GM23338 (cell line): ENCODE measurements around the gene EEF1AKMT2. TPM values are rescaled to one million over a fixed set of nuclear protein-coding genes. Genes with fewer than 3 reads are reported as not detected.

Source experiments
- ATAC-seq: fragments of 200-7000 bp; cut with Tn5 transposase; 3 replicates; pipeline ENCODE4 v1.9.1; 2020
- DNase-seq: peaks from one replicate; pipeline ENCODE4 v3.0.0-alpha.2; 2015; ENCODE audit warnings: low spot score
- H2AFZ ChIP-seq: fragments of 200-600 bp; sonication (generic); 2 replicates; pipeline ENCODE4 v1.8.0; 2016; ENCODE audit warnings: antibody characterized with exemption, mild to moderate bottlenecking, moderate library complexity
- H3F3A ChIP-seq: fragments of 200-600 bp; sonication (generic); replicated peaks from 2 replicates; pipeline ENCODE4 v1.8.0; 2017; ENCODE audit warnings: antibody characterized with exemption, mixed run types, low read depth
- H3K27ac ChIP-seq: fragments of 200-600 bp; sonication (generic); 2 replicates; pipeline ENCODE4 v1.6.1; 2016; ENCODE audit warnings: low read depth
- H3K27me3 ChIP-seq: fragments of 200-600 bp; sonication (generic); 2 replicates; pipeline ENCODE4 v1.8.0; 2016; ENCODE audit warnings: mild to moderate bottlenecking, mixed run types, moderate library complexity; ENCODE audit not compliant: insufficient read depth
- H3K36me3 ChIP-seq: fragments of 200-600 bp; sonication (generic); 2 replicates; pipeline ENCODE4 v1.8.0; 2016; ENCODE audit warnings: mild to moderate bottlenecking; ENCODE audit not compliant: insufficient read depth
- H3K4me1 ChIP-seq: fragments of 200-600 bp; sonication (generic); 2 replicates; pipeline ENCODE4 v1.8.0; 2016; ENCODE audit warnings: mild to moderate bottlenecking, moderate library complexity; ENCODE audit not compliant: insufficient read depth
- H3K4me2 ChIP-seq: fragments of 200-600 bp; sonication (generic); 2 replicates; pipeline ENCODE4 v1.7.1; 2017; ENCODE audit warnings: mixed run types
- H3K4me3 ChIP-seq: fragments of 200-600 bp; sonication (generic); 2 replicates; pipeline ENCODE4 v1.6.1; 2016; ENCODE audit warnings: mixed run types
- H3K79me2 ChIP-seq: fragments of 200-600 bp; sonication (generic); replicated peaks from 2 replicates; pipeline ENCODE4 v1.8.0; 2017; ENCODE audit warnings: mild to moderate bottlenecking; ENCODE audit not compliant: insufficient read depth
- H3K9me2 ChIP-seq: fragments of 200-600 bp; sonication (generic); 2 replicates; pipeline ENCODE4 v1.8.0; 2017; ENCODE audit not compliant: insufficient read depth
- H4K20me1 ChIP-seq: fragments of 200-600 bp; sonication (generic); replicated peaks from 2 replicates; pipeline ENCODE4 v1.8.0; 2017; ENCODE audit warnings: mild to moderate bottlenecking; ENCODE audit not compliant: insufficient read depth
- H3K27ac Mint-ChIP-seq: 2 replicates; pipeline ENCODE4 v1.8.0; 2020; ENCODE audit warnings: inconsistent platforms, mild to moderate bottlenecking, moderate library complexity, mixed read lengths
- H3K27me3 Mint-ChIP-seq: 3 replicates; pipeline ENCODE4 v1.8.0; 2022; ENCODE audit warnings: low read depth, mild to moderate bottlenecking, moderate library complexity, mixed read lengths, inconsistent platforms; ENCODE audit not compliant: insufficient read depth, poor library complexity
- H3K36me3 Mint-ChIP-seq: 3 replicates; pipeline ENCODE4 v1.8.0; 2021; ENCODE audit warnings: low read depth, mild to moderate bottlenecking, inconsistent platforms, moderate library complexity, mixed read lengths
- H3K4me1 Mint-ChIP-seq: 3 replicates; pipeline ENCODE4 v1.8.0; 2020; ENCODE audit warnings: mild to moderate bottlenecking, inconsistent platforms, mixed read lengths
- H3K4me3 Mint-ChIP-seq: 3 replicates; pipeline ENCODE4 v1.8.0; 2021; ENCODE audit warnings: moderate library complexity, mild to moderate bottlenecking, inconsistent platforms, mixed read lengths
- H3K9me3 Mint-ChIP-seq: 3 replicates; pipeline ENCODE4 v1.8.0; 2020; ENCODE audit warnings: moderate library complexity, mild to moderate bottlenecking, inconsistent platforms, mixed read lengths
- CREB1 ChIP-seq: fragments of 250-450 bp; sonication (Bioruptor Pico); IDR thresholded peaks from 2 replicates; pipeline ENCODE4 v1.5.0; 2020; ENCODE audit warnings: low read depth, mild to moderate bottlenecking, moderate library complexity
- EZH2 ChIP-seq: fragments of 200-600 bp; sonication (generic); IDR thresholded peaks from one replicate; pipeline ENCODE4 v1.8.0; 2017; ENCODE audit warnings: antibody characterized with exemption, mild to moderate bottlenecking, low read depth; ENCODE audit not compliant: unreplicated experiment
- EZH2phosphoT487 ChIP-seq: fragments of 200-600 bp; sonication (generic); IDR thresholded peaks from one replicate; pipeline ENCODE4 v1.8.1; 2018; ENCODE audit warnings: antibody characterized with exemption; ENCODE audit not compliant: unreplicated experiment
- JUNB ChIP-seq: IDR thresholded peaks from one replicate; pipeline ENCODE4 v1.6.1; 2016; ENCODE audit warnings: antibody characterized with exemption; ENCODE audit not compliant: unreplicated experiment
- NANOG ChIP-seq: IDR thresholded peaks from 2 replicates; pipeline ENCODE4 v1.6.1; 2016; ENCODE audit warnings: antibody characterized with exemption, borderline replicate concordance
- POLR2AphosphoS5 ChIP-seq: IDR thresholded peaks from 2 replicates; pipeline ENCODE4 v1.6.1; 2016; ENCODE audit warnings: antibody characterized with exemption, low read depth
- STAT1 ChIP-seq: IDR thresholded peaks from one replicate; pipeline ENCODE4 v1.6.1; 2016; ENCODE audit warnings: antibody characterized with exemption; ENCODE audit not compliant: unreplicated experiment
- ZNF114 ChIP-seq: fragments of 250-450 bp; sonication (Bioruptor Pico); IDR thresholded peaks from 2 replicates; pipeline ENCODE4 v1.5.0; 2020; ENCODE audit warnings: mild to moderate bottlenecking, moderate library complexity
- ZNF331 ChIP-seq: fragments of 250-450 bp; sonication (Bioruptor Pico); IDR thresholded peaks from 2 replicates; pipeline ENCODE4 v1.5.0; 2020; ENCODE audit warnings: low read depth, mild to moderate bottlenecking, moderate library complexity
- polyA plus RNA-seq: library from polyadenylated mRNA; unstranded; fragments of >200 nt; fragmentation: Nextera tagmentation; extraction: Ambion mirVana; gene quantifications from 2 replicates; pipeline ENCODE4 v1.2.1, GENCODE V29; 2016
- total RNA-seq: library from RNA; depleted of rRNA; stranded (reverse); fragments of >200 nt; shearing (Covaris generic); gene quantifications from 2 replicates; pipeline ENCODE4 v1.2.3, GENCODE V29; 2014
- TF ChIP-seq, protein P1 (sequence below): IDR thresholded peaks from 2 replicates; pipeline ENCODE4 v1.6.1; 2016; ENCODE audit warnings: antibody characterized with exemption
- TF ChIP-seq, protein P2 (sequence below): fragments of 250-450 bp; sonication (Bioruptor Pico); IDR thresholded peaks from 2 replicates; pipeline ENCODE4 v1.5.0; 2020; ENCODE audit warnings: mild to moderate bottlenecking, moderate library complexity
- TF ChIP-seq, protein P3 (sequence below): IDR thresholded peaks from one replicate; pipeline ENCODE4 v1.6.1; 2018; ENCODE audit warnings: antibody characterized with exemption; ENCODE audit not compliant: unreplicated experiment
- TF ChIP-seq, protein P4 (sequence below), 2 experiments: fragments of 200-600 bp in 1 of 2; sonication (generic) in 1 of 2; conservative IDR thresholded peaks; 2 replicates each; pipeline versions ENCODE4 v1.5.1 to v1.6.1; 2016 to 2017; ENCODE audit warnings: antibody characterized with exemption in 2 of 2, low read depth in 2 of 2, mild to moderate bottlenecking in 2 of 2, moderate library complexity in 1 of 2

EEF1AKMT2 gene
- total and polyA plus RNA-seq, 2 experiments from 2014 or later, result 35.0 to 38.0 TPM

DNA sequence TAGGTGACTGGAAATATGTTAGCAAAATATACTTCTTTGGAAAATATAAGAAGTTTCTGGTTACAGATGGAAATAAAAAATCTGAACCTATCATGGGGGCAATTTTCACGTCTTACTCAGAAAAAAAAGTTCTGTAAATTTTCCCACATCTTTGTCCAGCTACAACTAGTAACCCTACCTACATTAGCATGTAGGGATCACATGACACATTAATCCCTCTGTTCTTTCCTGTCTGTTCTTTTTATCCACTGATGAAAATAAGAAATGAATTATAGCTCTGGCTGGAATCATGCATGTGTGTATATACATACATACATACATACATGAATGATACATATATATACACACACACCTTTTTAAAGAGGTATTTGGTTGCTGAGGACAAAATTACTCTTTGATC is 43.9 kb downstream of the EEF1AKMT2 start:
- TF ChIP-seq, protein P1, sequence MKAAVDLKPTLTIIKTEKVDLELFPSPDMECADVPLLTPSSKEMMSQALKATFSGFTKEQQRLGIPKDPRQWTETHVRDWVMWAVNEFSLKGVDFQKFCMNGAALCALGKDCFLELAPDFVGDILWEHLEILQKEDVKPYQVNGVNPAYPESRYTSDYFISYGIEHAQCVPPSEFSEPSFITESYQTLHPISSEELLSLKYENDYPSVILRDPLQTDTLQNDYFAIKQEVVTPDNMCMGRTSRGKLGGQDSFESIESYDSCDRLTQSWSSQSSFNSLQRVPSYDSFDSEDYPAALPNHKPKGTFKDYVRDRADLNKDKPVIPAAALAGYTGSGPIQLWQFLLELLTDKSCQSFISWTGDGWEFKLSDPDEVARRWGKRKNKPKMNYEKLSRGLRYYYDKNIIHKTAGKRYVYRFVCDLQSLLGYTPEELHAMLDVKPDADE, result no peak
- no peak for TF ChIP-seq NANOG
- TF ChIP-seq, protein P2, sequence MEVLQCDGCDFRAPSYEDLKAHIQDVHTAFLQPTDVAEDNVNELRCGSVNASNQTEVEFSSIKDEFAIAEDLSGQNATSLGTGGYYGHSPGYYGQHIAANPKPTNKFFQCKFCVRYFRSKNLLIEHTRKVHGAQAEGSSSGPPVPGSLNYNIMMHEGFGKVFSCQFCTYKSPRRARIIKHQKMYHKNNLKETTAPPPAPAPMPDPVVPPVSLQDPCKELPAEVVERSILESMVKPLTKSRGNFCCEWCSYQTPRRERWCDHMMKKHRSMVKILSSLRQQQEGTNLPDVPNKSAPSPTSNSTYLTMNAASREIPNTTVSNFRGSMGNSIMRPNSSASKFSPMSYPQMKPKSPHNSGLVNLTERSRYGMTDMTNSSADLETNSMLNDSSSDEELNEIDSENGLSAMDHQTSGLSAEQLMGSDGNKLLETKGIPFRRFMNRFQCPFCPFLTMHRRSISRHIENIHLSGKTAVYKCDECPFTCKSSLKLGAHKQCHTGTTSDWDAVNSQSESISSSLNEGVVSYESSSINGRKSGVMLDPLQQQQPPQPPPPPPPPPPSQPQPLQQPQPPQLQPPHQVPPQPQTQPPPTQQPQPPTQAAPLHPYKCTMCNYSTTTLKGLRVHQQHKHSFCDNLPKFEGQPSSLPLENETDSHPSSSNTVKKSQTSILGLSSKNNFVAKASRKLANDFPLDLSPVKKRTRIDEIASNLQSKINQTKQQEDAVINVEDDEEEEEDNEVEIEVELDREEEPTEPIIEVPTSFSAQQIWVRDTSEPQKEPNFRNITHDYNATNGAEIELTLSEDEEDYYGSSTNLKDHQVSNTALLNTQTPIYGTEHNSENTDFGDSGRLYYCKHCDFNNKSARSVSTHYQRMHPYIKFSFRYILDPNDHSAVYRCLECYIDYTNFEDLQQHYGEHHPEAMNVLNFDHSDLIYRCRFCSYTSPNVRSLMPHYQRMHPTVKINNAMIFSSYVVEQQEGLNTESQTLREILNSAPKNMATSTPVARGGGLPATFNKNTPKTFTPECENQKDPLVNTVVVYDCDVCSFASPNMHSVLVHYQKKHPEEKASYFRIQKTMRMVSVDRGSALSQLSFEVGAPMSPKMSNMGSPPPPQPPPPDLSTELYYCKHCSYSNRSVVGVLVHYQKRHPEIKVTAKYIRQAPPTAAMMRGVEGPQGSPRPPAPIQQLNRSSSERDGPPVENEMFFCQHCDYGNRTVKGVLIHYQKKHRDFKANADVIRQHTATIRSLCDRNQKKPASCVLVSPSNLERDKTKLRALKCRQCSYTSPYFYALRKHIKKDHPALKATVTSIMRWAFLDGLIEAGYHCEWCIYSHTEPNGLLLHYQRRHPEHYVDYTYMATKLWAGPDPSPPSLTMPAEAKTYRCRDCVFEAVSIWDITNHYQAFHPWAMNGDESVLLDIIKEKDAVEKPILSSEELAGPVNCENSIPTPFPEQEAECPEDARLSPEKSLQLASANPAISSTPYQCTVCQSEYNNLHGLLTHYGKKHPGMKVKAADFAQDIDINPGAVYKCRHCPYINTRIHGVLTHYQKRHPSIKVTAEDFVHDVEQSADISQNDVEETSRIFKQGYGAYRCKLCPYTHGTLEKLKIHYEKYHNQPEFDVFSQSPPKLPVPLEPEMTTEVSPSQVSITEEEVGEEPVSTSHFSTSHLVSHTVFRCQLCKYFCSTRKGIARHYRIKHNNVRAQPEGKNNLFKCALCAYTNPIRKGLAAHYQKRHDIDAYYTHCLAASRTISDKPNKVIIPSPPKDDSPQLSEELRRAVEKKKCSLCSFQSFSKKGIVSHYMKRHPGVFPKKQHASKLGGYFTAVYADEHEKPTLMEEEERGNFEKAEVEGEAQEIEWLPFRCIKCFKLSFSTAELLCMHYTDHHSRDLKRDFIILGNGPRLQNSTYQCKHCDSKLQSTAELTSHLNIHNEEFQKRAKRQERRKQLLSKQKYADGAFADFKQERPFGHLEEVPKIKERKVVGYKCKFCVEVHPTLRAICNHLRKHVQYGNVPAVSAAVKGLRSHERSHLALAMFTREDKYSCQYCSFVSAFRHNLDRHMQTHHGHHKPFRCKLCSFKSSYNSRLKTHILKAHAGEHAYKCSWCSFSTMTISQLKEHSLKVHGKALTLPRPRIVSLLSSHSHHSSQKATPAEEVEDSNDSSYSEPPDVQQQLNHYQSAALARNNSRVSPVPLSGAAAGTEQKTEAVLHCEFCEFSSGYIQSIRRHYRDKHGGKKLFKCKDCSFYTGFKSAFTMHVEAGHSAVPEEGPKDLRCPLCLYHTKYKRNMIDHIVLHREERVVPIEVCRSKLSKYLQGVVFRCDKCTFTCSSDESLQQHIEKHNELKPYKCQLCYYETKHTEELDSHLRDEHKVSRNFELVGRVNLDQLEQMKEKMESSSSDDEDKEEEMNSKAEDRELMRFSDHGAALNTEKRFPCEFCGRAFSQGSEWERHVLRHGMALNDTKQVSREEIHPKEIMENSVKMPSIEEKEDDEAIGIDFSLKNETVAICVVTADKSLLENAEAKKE (CRISPR knock-in tag), result no peak
- no peak for TF ChIP-seq EZH2
- TF ChIP-seq STAT1, result no peak
- TF ChIP-seq CREB1 (CRISPR knock-in tag), result no peak
- no peak for TF ChIP-seq ZNF114 (CRISPR knock-in tag)
- TF ChIP-seq, protein P3, sequence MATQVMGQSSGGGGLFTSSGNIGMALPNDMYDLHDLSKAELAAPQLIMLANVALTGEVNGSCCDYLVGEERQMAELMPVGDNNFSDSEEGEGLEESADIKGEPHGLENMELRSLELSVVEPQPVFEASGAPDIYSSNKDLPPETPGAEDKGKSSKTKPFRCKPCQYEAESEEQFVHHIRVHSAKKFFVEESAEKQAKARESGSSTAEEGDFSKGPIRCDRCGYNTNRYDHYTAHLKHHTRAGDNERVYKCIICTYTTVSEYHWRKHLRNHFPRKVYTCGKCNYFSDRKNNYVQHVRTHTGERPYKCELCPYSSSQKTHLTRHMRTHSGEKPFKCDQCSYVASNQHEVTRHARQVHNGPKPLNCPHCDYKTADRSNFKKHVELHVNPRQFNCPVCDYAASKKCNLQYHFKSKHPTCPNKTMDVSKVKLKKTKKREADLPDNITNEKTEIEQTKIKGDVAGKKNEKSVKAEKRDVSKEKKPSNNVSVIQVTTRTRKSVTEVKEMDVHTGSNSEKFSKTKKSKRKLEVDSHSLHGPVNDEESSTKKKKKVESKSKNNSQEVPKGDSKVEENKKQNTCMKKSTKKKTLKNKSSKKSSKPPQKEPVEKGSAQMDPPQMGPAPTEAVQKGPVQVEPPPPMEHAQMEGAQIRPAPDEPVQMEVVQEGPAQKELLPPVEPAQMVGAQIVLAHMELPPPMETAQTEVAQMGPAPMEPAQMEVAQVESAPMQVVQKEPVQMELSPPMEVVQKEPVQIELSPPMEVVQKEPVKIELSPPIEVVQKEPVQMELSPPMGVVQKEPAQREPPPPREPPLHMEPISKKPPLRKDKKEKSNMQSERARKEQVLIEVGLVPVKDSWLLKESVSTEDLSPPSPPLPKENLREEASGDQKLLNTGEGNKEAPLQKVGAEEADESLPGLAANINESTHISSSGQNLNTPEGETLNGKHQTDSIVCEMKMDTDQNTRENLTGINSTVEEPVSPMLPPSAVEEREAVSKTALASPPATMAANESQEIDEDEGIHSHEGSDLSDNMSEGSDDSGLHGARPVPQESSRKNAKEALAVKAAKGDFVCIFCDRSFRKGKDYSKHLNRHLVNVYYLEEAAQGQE, result no peak
- TF ChIP-seq POLR2AphosphoS5, result no peak
- TF ChIP-seq, protein P4, sequence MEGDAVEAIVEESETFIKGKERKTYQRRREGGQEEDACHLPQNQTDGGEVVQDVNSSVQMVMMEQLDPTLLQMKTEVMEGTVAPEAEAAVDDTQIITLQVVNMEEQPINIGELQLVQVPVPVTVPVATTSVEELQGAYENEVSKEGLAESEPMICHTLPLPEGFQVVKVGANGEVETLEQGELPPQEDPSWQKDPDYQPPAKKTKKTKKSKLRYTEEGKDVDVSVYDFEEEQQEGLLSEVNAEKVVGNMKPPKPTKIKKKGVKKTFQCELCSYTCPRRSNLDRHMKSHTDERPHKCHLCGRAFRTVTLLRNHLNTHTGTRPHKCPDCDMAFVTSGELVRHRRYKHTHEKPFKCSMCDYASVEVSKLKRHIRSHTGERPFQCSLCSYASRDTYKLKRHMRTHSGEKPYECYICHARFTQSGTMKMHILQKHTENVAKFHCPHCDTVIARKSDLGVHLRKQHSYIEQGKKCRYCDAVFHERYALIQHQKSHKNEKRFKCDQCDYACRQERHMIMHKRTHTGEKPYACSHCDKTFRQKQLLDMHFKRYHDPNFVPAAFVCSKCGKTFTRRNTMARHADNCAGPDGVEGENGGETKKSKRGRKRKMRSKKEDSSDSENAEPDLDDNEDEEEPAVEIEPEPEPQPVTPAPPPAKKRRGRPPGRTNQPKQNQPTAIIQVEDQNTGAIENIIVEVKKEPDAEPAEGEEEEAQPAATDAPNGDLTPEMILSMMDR (conservative IDR thresholded peaks at IDR 0.05; ENCODE audit: low read depth in 2 of 2), result no peak
- TF ChIP-seq ZNF331 (CRISPR knock-in tag), result no peak
- no peak for TF ChIP-seq JUNB
- no peak for TF ChIP-seq EZH2phosphoT487
- H3K4me2 ChIP-seq, result no peak overlapping the region
- peaks cover 7% of the 10 kb centered on the region for H3K4me1 ChIP-seq
- H4K20me1 ChIP-seq, result peaks cover 2% of the 10 kb centered on the region; the same call in 1 of the 2 replicates
- peaks cover 11% of the 10 kb centered on the region for H3K4me1 Mint-ChIP-seq
- H3K4me3 ChIP-seq, result no peak overlapping the region
- no peak overlapping the region for H3K4me3 Mint-ChIP-seq
- H3K27me3 ChIP-seq, result peaks cover 8% of the 10 kb centered on the region
- DNase-seq, result no peak
- H3K36me3 ChIP-seq, result no peaks in the 10 kb centered on the region
- no peaks in the 10 kb centered on the region for H3K79me2 ChIP-seq
- no peaks in the 10 kb centered on the region for H3K9me3 Mint-ChIP-seq
- no peak overlapping the region for H3K27ac Mint-ChIP-seq
- H3K36me3 Mint-ChIP-seq, result peaks cover 7% of the 10 kb centered on the region; the same call in 2 of the 3 replicates
- no peaks in the 10 kb centered on the region for H3F3A ChIP-seq
- H3K27ac ChIP-seq, result no peak overlapping the region
- peaks cover 8% of the 10 kb centered on the region for H3K27me3 Mint-ChIP-seq
- ATAC-seq, result no peak
- H2AFZ ChIP-seq, result no peak overlapping the region
- H3K9me2 ChIP-seq, result no peaks in the 10 kb centered on the region
